Activated CD4-positive, alpha-beta memory T cell treated with anti-CD3 and anti-CD28 coated beads, Interleukin-2, amount 10 ng/mL, durations not matched to agents 7 days and 5 days (primary cell): ENCODE data around the gene NKD1. TPM values are rescaled to one million over a fixed set of nuclear protein-coding genes. Genes with fewer than 3 reads are reported as not detected.

Experiments used
- CTCF ChIA-PET: fragments of 350-600 bp; sonication (Branson Sonifier 250); formaldehyde crosslinking; loops from one replicate; lab custom pipeline; 2021; ENCODE audit warnings: antibody characterized with exemption, inconsistent platforms; lab: Charles Lee
- POLR2A ChIA-PET: fragments of 350-600 bp; sonication (Branson Sonifier 250); formaldehyde crosslinking; loops from one replicate; lab custom pipeline; 2021; ENCODE audit warnings: antibody characterized with exemption; lab: Charles Lee
- DNase-seq: peaks from one replicate; pipeline ENCODE4 v3.0.0-alpha.2; 2020
- H3K27ac Mint-ChIP-seq: one replicate; pipeline ENCODE4 v1.8.0; 2021; ENCODE audit warnings: mild to moderate bottlenecking, mixed read lengths
- H3K27me3 Mint-ChIP-seq: one replicate; pipeline ENCODE4 v1.8.0; 2021; ENCODE audit warnings: mixed read lengths
- H3K36me3 Mint-ChIP-seq: one replicate; pipeline ENCODE4 v1.8.0; 2021; ENCODE audit warnings: low read depth, mixed read lengths
- H3K4me1 Mint-ChIP-seq: one replicate; pipeline ENCODE4 v1.8.0; 2021; ENCODE audit warnings: mixed read lengths
- H3K4me3 Mint-ChIP-seq: one replicate; pipeline ENCODE4 v1.8.0; 2021; ENCODE audit warnings: mild to moderate bottlenecking, mixed read lengths
- H3K9me3 Mint-ChIP-seq: one replicate; pipeline ENCODE4 v1.8.0; 2021; ENCODE audit warnings: mixed read lengths
- total RNA-seq, 2 experiments: library from RNA; stranded (reverse); gene quantifications; one replicate each; pipeline ENCODE4 v1.2.3, GENCODE V29; 2021

NKD1 gene
- total RNA-seq, 2 experiments from 2014 or later = 0.95 to 1.9 TPM

GRCh38 chr16:50676684-50677225, 128.6 kb downstream of the NKD1 start:
- peaks cover 17% of the 10 kb centered on the region for H3K9me3 Mint-ChIP-seq
- ChIA-PET POLR2A (interaction anchor here (5.2 to 11.4 kb wide), 2 partner anchors 10 to 68 kb away, joined by 118 to 144 read pairs; partner anchors contain the start of gene CYLD), CTCF (interaction anchor here (1.0 to 14.5 kb wide), 4 partner anchors 9 to 130 kb away, joined by 4 to 266 read pairs (median 16); partner anchors contain the start of gene CYLD)
- H3K27me3 Mint-ChIP-seq = no peaks in the 10 kb centered on the region
- peaks cover 85% of the 10 kb centered on the region for H3K36me3 Mint-ChIP-seq
- H3K27ac Mint-ChIP-seq = no peak overlapping the region
- H3K4me3 Mint-ChIP-seq = no peak overlapping the region
- peaks cover 60% of the 10 kb centered on the region for H3K4me1 Mint-ChIP-seq
- no peak for DNase-seq

DNA sequence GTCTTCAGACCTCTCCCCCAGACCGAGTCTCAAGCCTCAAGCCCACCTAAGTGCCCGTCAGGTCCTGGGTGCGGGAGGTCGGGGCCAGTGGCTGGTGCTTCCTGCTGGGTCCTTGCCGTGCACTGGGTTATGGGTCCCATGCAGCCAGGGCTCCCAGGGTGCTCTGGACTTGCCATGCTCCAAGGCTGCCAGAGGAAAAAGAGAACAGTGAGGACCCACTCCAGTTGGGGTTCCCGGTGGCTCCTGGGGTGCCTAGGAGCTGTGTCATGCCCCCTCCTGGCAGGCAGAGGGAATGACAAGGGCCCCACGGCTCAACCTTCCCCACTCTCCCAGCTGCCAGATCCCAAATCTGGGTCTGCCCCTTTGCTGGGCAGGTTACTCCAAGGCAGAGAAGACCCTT, 129.2 kb downstream of the NKD1 start:
- ChIA-PET POLR2A (interaction anchor here (5.2 to 11.4 kb wide), 2 partner anchors 11 to 67 kb away, joined by 118 to 144 read pairs; partner anchors contain the start of gene CYLD), CTCF (interaction anchor here (0.7 to 14.5 kb wide), 9 partner anchors 8 to 129 kb away, joined by 3 to 266 read pairs (median 5); partner anchors contain the start of gene CYLD)
- H3K36me3 Mint-ChIP-seq = peaks cover 79% of the 10 kb centered on the region
- DNase-seq = no peak
- H3K9me3 Mint-ChIP-seq = peaks cover 11% of the 10 kb centered on the region
- no peak overlapping the region for H3K4me3 Mint-ChIP-seq
- H3K27ac Mint-ChIP-seq = peak overlapping the region; percentile 50
- peaks cover 63% of the 10 kb centered on the region for H3K4me1 Mint-ChIP-seq
- H3K27me3 Mint-ChIP-seq = no peaks in the 10 kb centered on the region

DNA sequence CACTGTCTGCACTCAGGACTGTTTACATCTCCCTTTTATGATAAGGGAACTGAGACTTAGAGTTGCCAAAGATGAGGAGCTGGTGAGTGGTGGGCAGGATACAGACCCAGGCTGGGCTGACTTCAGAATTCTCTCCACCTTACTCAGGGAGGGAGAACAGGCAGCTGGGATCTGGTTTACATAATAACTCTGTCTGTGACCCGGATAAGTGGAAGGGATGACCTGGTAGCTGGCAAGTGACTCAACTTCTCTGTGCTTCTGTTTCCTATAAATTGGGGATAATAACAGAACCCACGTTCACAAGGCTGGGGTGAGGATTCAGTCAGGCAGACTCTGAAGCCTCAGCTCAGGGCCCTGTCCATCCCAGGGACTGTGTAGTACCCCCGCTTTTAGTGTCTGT, 130.3 kb downstream of the NKD1 start:
- POLR2A ChIA-PET = interaction anchor here (0.9 to 11.4 kb wide), 5 partner anchors 12 to 66 kb away, joined by 3 to 144 read pairs (median 4); partner anchors contain the start of gene CYLD
- CTCF ChIA-PET = interaction anchor here (0.7 to 14.5 kb wide), 12 partner anchors 12 to 468 kb away, joined by 3 to 266 read pairs (median 4); partner anchors contain the start of gene CYLD
- no peak for DNase-seq
- peak overlapping the region; percentile 91 for H3K4me3 Mint-ChIP-seq
- H3K27me3 Mint-ChIP-seq = no peaks in the 10 kb centered on the region
- peaks cover 6% of the 10 kb centered on the region for H3K9me3 Mint-ChIP-seq
- peak overlapping the region; percentile 51 for H3K27ac Mint-ChIP-seq
- peaks cover 74% of the 10 kb centered on the region for H3K4me1 Mint-ChIP-seq
- H3K36me3 Mint-ChIP-seq = peaks cover 68% of the 10 kb centered on the region

- peaks cover 3% of the 10 kb centered on the region for H3K9me3 Mint-ChIP-seq
- POLR2A ChIA-PET = interaction anchor here (0.8 to 11.4 kb wide), 5 partner anchors 7 to 65 kb away, joined by 3 to 164 read pairs (median 118); partner anchors contain the start of gene CYLD
Measured at GRCh38 chr16:50679266-50679665, 131.1 kb downstream of the NKD1 start.

GRCh38 chr16:50679676-50680555, 131.7 kb downstream of the NKD1 start:
- Mint-ChIP-seq H3K4me3 (peak overlapping the region; percentile 91), H3K4me1 (peaks cover 86% of the 10 kb centered on the region), H3K9me3 (peaks cover 2% of the 10 kb centered on the region), H3K27ac (peak overlapping the region; percentile 86), H3K36me3 (peaks cover 55% of the 10 kb centered on the region), H3K27me3 (no peaks in the 10 kb centered on the region)
- POLR2A ChIA-PET = interaction anchor here (0.8 to 11.4 kb wide), 6 partner anchors 8 to 64 kb away, joined by 3 to 164 read pairs (median 72); partner anchors contain the start of gene CYLD
- CTCF ChIA-PET = interaction anchor here (1.4 to 14.5 kb wide), 6 partner anchors 13 to 127 kb away, joined by 5 to 266 read pairs (median 11); partner anchors contain the start of gene CYLD
- no peak for DNase-seq

More at GRCh38 chr16:50679266-50679665, 131.1 kb downstream of the NKD1 start:
- DNase-seq = no peak
- CTCF ChIA-PET = interaction anchor here (0.9 to 14.5 kb wide), 9 partner anchors 13 to 469 kb away, joined by 3 to 266 read pairs (median 9); no protein-coding TSS in a partner anchor
- peaks cover 62% of the 10 kb centered on the region for H3K36me3 Mint-ChIP-seq
- peaks cover 80% of the 10 kb centered on the region for H3K4me1 Mint-ChIP-seq
- no peaks in the 10 kb centered on the region for H3K27me3 Mint-ChIP-seq
- peak overlapping the region; percentile 91 for H3K4me3 Mint-ChIP-seq
- H3K27ac Mint-ChIP-seq = peak overlapping the region; percentile 86

GRCh38 chr16:50680556-50680893, 132.3 kb downstream of the NKD1 start:
- POLR2A ChIA-PET = interaction anchor here (0.6 to 11.4 kb wide), 13 partner anchors 9 to 529 kb away, joined by 3 to 164 read pairs (median 4); partner anchors contain the start of gene CYLD
- Mint-ChIP-seq H3K36me3 (peaks cover 49% of the 10 kb centered on the region), H3K27ac (peak overlapping the region; percentile 86), H3K27me3 (no peaks in the 10 kb centered on the region), H3K4me3 (peak overlapping the region; percentile 91), H3K9me3 (no peaks in the 10 kb centered on the region), H3K4me1 (peaks cover 90% of the 10 kb centered on the region)
- CTCF ChIA-PET = interaction anchor here (1.2 to 14.5 kb wide), 6 partner anchors 14 to 406 kb away, joined by 3 to 266 read pairs (median 10); partner anchors contain the start of gene CYLD
- DNase-seq = no peak

DNA sequence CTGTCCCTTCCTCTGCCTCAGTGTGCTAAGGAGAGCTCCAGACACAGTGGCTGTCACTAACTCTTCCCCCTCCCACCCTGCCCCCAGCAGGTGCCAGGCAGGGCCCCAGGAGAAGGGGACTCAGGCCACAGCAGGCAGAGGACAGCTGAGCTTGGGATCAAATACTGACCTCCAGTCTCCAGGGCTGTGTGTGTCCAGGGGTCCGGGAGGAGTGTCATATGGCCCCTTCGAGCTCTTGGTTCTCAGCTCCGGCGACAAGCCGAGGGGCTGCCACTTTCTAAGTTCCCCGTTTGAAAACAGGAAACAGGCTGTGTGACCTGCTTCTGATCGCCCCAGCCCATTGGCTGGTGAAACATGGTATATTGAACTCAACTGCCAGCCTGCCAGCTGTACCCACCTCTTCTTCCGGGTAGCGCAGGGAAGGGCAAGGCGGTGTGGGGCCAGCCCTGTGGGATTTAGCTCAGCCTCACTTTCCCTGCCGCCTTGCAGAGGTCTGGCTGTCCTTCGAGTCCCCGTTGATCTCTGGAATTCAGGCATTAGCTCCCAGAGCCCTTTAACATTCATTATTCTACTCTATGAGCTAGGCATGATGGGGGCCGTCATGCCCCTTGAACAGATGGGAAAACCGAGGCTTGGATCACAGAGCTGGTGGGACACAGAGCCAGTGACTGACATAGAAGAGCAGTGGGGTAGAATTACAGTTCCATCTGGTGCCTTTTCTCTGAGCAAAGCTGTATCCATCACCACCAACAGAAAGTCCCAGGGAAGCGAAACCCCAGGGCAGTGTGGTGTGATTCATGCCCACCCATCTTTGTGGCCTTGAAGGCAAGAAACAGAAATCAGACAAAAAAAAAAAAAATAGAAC, 133.1 kb downstream of the NKD1 start, which contains the start of gene SNX20:
TSS of gene SNX20 (minus strand) at position 292 of the 865 bp plus-strand sequence. CDS start 3,786 bp downstream, outside the sequence.
- ChIA-PET POLR2A (interaction anchor here (0.6 to 11.4 kb wide), 18 partner anchors 9 to 529 kb away, joined by 3 to 164 read pairs (median 4); partner anchors contain the start of gene CYLD), CTCF (interaction anchor here (0.8 to 14.5 kb wide), 9 partner anchors 13 to 407 kb away, joined by 3 to 266 read pairs (median 7); partner anchors contain the start of gene CYLD)
- H3K36me3 Mint-ChIP-seq = peaks cover 42% of the 10 kb centered on the region
- no peaks in the 10 kb centered on the region for H3K27me3 Mint-ChIP-seq
- peak; percentile 78 for DNase-seq
- H3K4me1 Mint-ChIP-seq = peaks cover 91% of the 10 kb centered on the region
- no peaks in the 10 kb centered on the region for H3K9me3 Mint-ChIP-seq
- peak within 1 kb of the TSS; percentile 86 for H3K27ac Mint-ChIP-seq
- H3K4me3 Mint-ChIP-seq = peak within 1 kb of the TSS; percentile 91

DNA sequence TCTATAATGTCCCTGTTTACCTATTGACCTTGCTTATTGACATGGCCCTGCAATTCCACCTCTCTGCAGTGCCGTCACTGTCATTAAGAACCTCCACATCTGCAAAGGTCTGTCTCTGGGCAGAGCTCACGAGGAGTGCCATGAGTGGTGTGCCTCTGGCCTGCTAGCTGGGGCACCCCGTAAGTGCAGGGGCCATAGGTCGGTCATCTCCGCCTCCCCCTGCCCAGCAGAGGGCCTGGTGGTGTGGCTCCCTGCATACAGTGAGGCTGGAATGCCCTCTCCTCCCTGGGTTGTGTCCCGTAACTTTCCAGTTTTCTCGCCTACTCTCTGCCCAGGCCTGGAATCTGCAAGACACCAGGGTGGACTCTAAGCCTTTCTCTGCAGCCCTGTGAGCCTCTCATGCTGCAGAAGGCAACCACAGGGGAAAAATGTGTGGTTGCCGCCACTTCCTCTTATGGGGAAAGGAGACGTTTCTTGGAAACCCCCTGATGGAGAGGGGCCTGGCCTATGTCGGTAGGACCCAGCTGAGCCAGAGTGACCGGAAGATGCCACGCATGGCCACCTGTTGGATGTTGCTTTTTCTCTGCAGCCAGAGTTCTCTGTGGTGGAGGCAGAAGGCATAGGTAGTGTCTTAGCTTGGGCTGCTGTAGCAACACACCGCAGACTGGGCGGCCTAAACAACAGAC, 135.6 kb downstream of the NKD1 start:
- no peaks in the 10 kb centered on the region for H3K27me3 Mint-ChIP-seq
- no peaks in the 10 kb centered on the region for H3K9me3 Mint-ChIP-seq
- H3K36me3 Mint-ChIP-seq = peaks cover 16% of the 10 kb centered on the region
- peak; percentile 83 for DNase-seq
- peak overlapping the region; percentile 62 for H3K4me3 Mint-ChIP-seq
- H3K4me1 Mint-ChIP-seq = peaks cover 72% of the 10 kb centered on the region
- H3K27ac Mint-ChIP-seq = peak overlapping the region; percentile 83
- ChIA-PET CTCF (interaction anchor here (0.6 to 14.5 kb wide), 4 partner anchors 8 to 123 kb away, joined by 3 to 266 read pairs (median 4); no protein-coding TSS in a partner anchor), POLR2A (interaction anchor here (0.8 to 11.4 kb wide), 9 partner anchors 11 to 411 kb away, joined by 3 to 164 read pairs (median 4); partner anchors contain the start of gene CYLD)

- Mint-ChIP-seq H3K4me1 (peaks cover 66% of the 10 kb centered on the region), H3K36me3 (peaks cover 5% of the 10 kb centered on the region), H3K4me3 (peak overlapping the region; percentile 56), H3K27me3 (peaks cover 3% of the 10 kb centered on the region), H3K9me3 (no peaks in the 10 kb centered on the region), H3K27ac (peak overlapping the region; percentile 83)
- ChIA-PET CTCF (interaction anchor here (0.7 to 14.5 kb wide), 8 partner anchors 8 to 61 kb away, joined by 3 to 266 read pairs (median 4); partner anchors contain the start of gene CYLD), POLR2A (interaction anchor here (0.7 to 11.4 kb wide), 12 partner anchors 10 to 412 kb away, joined by 3 to 164 read pairs (median 4); partner anchors contain the start of gene CYLD)
- peak; percentile 54 for DNase-seq
Measured at GRCh38 chr16:50684823-50685461, 136.7 kb downstream of the NKD1 start.

GRCh38 chr16:50685462-50686063, 137.4 kb downstream of the NKD1 start:
- Mint-ChIP-seq H3K4me1 (peaks cover 61% of the 10 kb centered on the region), H3K27me3 (peaks cover 3% of the 10 kb centered on the region), H3K27ac (peak overlapping the region; percentile 83), H3K4me3 (peak overlapping the region; percentile 56), H3K36me3 (no peaks in the 10 kb centered on the region), H3K9me3 (no peaks in the 10 kb centered on the region)
- ChIA-PET POLR2A (interaction anchor here (0.7 to 11.4 kb wide), 12 partner anchors 10 to 95 kb away, joined by 3 to 164 read pairs (median 4); partner anchors contain the start of gene CYLD), CTCF (interaction anchor here (0.7 to 14.5 kb wide), 8 partner anchors 8 to 61 kb away, joined by 3 to 266 read pairs (median 4); partner anchors contain the start of gene CYLD)
- no peak for DNase-seq
